Progenitor cell of endocrine pancreas (in vitro differentiated cells): ENCODE data around the gene ZBTB40. TPM values are rescaled to one million over a fixed set of nuclear protein-coding genes. Genes with fewer than 3 reads are reported as not detected.
A peak's percentile ranks its signal among the peaks of the same experiment; 100 is the strongest.

ENCODE experiments used
- DNase-seq: peaks from one replicate; pipeline ENCODE4 v3.0.0; 2021; ENCODE audit warnings: low spot score; ENCODE audit not compliant: unreplicated experiment
- H3K27ac Mint-ChIP-seq: 2 replicates; pipeline ENCODE4 v1.8.0; 2021; ENCODE audit warnings: mild to moderate bottlenecking, moderate library complexity, mixed read lengths
- H3K27me3 Mint-ChIP-seq: 2 replicates; pipeline ENCODE4 v1.8.0; 2021; ENCODE audit warnings: mixed read lengths
- H3K36me3 Mint-ChIP-seq: 2 replicates; pipeline ENCODE4 v1.8.0; 2022; ENCODE audit warnings: mixed read lengths; ENCODE audit not compliant: insufficient read depth
- H3K4me1 Mint-ChIP-seq: 2 replicates; pipeline ENCODE4 v1.8.0; 2021; ENCODE audit warnings: low read depth, mixed read lengths
- H3K4me3 Mint-ChIP-seq: 2 replicates; pipeline ENCODE4 v1.8.0; 2021; ENCODE audit warnings: low read depth, mild to moderate bottlenecking, moderate library complexity, mixed read lengths
- H3K9me3 Mint-ChIP-seq: 2 replicates; pipeline ENCODE4 v1.8.0; 2021; ENCODE audit warnings: low read depth, mixed read lengths
- total RNA-seq: library from RNA; stranded (reverse); gene quantifications from 2 replicates; pipeline ENCODE4 v1.2.1, GENCODE V29; 2021
- TF ChIP-seq, protein P1 (sequence below): fragments of 200-600 bp; sonication (generic); IDR thresholded peaks from one replicate; pipeline ENCODE4 v1.5.0; 2021; ENCODE audit warnings: antibody characterized with exemption, mild to moderate bottlenecking; ENCODE audit not compliant: unreplicated experiment

ZBTB40 gene
- total RNA-seq, 1 donor from 2014 or later = 40.9 TPM

- Mint-ChIP-seq H3K27ac (peak overlapping the region; percentile 94), H3K36me3 (no peaks in the 10 kb centered on the region), H3K4me3 (peak overlapping the region; percentile 89), H3K27me3 (no peaks in the 10 kb centered on the region), H3K4me1 (peaks cover 37% of the 10 kb centered on the region), H3K9me3 (no peaks in the 10 kb centered on the region)
- TF ChIP-seq, protein P1, sequence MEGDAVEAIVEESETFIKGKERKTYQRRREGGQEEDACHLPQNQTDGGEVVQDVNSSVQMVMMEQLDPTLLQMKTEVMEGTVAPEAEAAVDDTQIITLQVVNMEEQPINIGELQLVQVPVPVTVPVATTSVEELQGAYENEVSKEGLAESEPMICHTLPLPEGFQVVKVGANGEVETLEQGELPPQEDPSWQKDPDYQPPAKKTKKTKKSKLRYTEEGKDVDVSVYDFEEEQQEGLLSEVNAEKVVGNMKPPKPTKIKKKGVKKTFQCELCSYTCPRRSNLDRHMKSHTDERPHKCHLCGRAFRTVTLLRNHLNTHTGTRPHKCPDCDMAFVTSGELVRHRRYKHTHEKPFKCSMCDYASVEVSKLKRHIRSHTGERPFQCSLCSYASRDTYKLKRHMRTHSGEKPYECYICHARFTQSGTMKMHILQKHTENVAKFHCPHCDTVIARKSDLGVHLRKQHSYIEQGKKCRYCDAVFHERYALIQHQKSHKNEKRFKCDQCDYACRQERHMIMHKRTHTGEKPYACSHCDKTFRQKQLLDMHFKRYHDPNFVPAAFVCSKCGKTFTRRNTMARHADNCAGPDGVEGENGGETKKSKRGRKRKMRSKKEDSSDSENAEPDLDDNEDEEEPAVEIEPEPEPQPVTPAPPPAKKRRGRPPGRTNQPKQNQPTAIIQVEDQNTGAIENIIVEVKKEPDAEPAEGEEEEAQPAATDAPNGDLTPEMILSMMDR = no peak
- DNase-seq = no peak
Measured at GRCh38 chr1:22452481-22452957, 868 bp downstream of the ZBTB40 start.

DNA sequence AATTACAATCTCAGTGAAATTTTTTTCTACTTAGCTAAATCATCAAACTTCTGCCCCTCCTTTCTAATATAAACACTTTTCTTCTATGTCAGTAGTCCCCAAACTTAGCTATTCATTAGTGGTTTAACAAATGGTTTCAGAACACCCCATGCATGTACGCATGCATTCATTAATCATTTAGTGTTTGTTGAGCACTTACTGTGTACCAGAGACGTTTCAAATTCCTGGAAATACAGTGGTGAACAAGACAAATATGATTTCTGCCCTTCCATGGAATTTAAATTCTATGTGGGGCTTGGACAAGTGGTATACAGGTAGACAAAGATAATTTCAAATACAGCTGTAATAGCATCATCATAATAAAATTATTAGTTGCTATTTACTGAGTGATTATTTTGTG, 1.5 kb downstream of the ZBTB40 start:
- no peak for DNase-seq
- H3K27ac Mint-ChIP-seq = peak overlapping the region; percentile 94
- peaks cover 33% of the 10 kb centered on the region for H3K4me1 Mint-ChIP-seq
- no peaks in the 10 kb centered on the region for H3K36me3 Mint-ChIP-seq
- TF ChIP-seq, protein P1 = no peak
- H3K9me3 Mint-ChIP-seq = no peaks in the 10 kb centered on the region
- no peaks in the 10 kb centered on the region for H3K27me3 Mint-ChIP-seq
- H3K4me3 Mint-ChIP-seq = peak overlapping the region; percentile 89

DNA sequence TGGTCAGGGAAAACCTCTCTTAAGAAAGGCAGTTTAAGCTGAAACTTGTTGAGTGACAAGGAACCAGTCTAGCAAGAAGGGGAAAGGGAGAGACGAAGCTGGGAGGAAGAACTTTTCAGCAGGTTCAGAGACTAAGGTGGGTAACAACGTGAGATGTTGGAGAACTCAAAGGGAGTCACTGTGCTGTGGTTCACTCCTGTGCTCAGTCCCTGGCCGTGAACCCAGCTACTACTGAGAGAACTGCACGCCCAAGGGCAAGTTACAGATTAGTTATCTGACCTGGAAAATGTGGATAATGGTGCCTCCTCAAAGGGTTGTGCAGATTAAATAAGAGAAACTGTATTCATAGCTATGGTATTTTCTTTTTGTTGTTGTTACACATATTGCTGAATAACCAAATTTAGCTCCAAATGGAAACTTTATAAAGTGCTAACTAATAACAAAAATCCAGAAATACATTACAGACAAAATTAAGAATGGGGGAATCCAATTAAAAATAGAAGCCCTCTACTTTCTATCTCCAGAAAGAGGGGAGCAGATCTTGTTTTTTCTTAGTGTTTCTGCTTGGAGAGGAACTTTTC, 2.9 kb downstream of the ZBTB40 start:
- H3K27me3 Mint-ChIP-seq = no peaks in the 10 kb centered on the region
- H3K27ac Mint-ChIP-seq = peak overlapping the region; percentile 76
- peaks cover 33% of the 10 kb centered on the region for H3K4me1 Mint-ChIP-seq
- TF ChIP-seq, protein P1 = no peak
- DNase-seq = no peak
- no peaks in the 10 kb centered on the region for H3K36me3 Mint-ChIP-seq
- no peak overlapping the region for H3K4me3 Mint-ChIP-seq
- no peaks in the 10 kb centered on the region for H3K9me3 Mint-ChIP-seq

- no peaks in the 10 kb centered on the region for H3K36me3 Mint-ChIP-seq
- no peaks in the 10 kb centered on the region for H3K9me3 Mint-ChIP-seq
- TF ChIP-seq, protein P1 = no peak
- H3K27me3 Mint-ChIP-seq = no peaks in the 10 kb centered on the region
- no peak overlapping the region for H3K4me3 Mint-ChIP-seq
- no peak for DNase-seq
- H3K4me1 Mint-ChIP-seq = peaks cover 34% of the 10 kb centered on the region
- H3K27ac Mint-ChIP-seq = no peak overlapping the region
Measured at GRCh38 chr1:22457345-22457744, 5.7 kb downstream of the ZBTB40 start.

GRCh38 chr1:22457836-22458235, 6.2 kb downstream of the ZBTB40 start:
- TF ChIP-seq, protein P1 = no peak
- Mint-ChIP-seq H3K4me1 (peaks cover 31% of the 10 kb centered on the region), H3K27ac (no peak overlapping the region), H3K27me3 (no peaks in the 10 kb centered on the region), H3K36me3 (no peaks in the 10 kb centered on the region), H3K4me3 (no peak overlapping the region), H3K9me3 (no peaks in the 10 kb centered on the region)
- DNase-seq = no peak
